AG10803 (cell line): ENCODE data around the gene CCDC70.

Experiments used
- DNase-seq: peaks from one replicate; pipeline ENCODE4 v3.0.0; 2010; ENCODE audit warnings: low read depth
- H3K4me3 ChIP-seq: 2 replicates; pipeline ENCODE4 v1.5.1; 2011; ENCODE audit warnings: mild to moderate bottlenecking, low read length, control low read depth
- CTCF ChIP-seq: conservative IDR thresholded peaks from 2 replicates; pipeline ENCODE4 v1.5.1; 2011; ENCODE audit warnings: mild to moderate bottlenecking, low read length, control low read depth, inconsistent platforms

CCDC70 gene

DNA sequence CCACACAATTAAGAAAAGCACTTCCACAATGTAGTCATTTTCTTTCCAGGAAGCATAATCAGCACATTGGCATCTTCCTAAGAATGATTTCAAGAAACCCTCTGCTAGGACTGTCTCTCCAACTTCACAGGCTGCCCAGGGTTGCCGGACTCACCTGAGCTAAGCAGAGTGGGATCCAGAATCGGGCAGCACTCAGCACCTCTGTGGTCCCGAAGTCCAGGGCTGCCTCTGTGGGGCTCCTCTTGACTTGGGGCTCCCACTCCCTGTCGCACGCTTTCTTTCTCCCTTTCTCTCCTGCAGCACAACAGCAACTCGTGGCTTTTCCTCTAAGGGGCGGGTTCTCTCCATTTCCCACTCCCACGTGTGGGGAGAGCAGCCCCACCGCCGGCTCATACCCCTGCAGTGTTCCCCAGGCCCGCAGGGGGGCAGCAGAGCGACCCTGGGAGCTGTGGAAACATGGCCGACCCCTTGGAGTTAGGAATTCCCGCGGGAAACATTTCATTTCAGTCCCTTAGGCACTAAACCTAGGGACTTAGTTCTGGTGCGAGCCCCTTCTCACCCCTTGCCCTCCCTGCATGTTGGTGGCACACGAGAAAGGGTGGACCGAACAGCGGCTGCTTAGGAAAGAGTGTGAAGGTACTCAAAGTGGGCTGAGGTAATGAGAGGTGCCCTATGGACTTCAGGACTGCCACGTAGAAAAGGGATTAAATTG is 16.8 kb upstream of the CCDC70 start, which contains the start of gene TMEM272:
Gene TMEM272 (minus strand): TSS at position 316 of the 712 bp plus-strand sequence. CDS start 6,647 bp downstream, outside the sequence.
- H3K4me3 ChIP-seq = no peak within 1 kb of the TSS
- peak; percentile 73 for TF ChIP-seq CTCF
- no peak for DNase-seq

- no peak for DNase-seq
- TF ChIP-seq CTCF = no peak
- H3K4me3 ChIP-seq = no peak overlapping the region
These were observed 16.0 kb upstream of the CCDC70 start for GRCh38 chr13:51845574-51846318.

DNA sequence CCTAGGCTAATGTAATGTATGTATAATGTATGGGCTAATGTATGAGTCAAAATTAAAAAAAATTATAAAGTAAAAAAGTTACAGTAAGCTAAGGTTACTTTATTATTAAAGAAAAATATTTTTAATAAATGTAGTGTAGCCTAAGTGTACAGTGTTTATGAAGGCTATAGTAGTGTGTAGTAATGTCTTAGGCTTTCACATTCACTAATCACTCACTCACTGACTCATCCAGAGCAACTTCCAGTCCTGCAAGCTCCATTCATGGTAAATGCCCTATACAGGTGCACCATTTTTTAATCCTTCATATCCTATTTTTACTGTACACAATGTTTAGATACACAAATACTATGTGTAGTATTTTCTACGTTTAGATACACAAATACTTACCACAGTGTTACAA is 15.0 kb upstream of the CCDC70 start:
- H3K4me3 ChIP-seq = no peak overlapping the region
- DNase-seq = no peak
- TF ChIP-seq CTCF = no peak

GRCh38 chr13:51848674-51849073 is 13.1 kb upstream of the CCDC70 start:
- DNase-seq = peak; percentile 29

DNA sequence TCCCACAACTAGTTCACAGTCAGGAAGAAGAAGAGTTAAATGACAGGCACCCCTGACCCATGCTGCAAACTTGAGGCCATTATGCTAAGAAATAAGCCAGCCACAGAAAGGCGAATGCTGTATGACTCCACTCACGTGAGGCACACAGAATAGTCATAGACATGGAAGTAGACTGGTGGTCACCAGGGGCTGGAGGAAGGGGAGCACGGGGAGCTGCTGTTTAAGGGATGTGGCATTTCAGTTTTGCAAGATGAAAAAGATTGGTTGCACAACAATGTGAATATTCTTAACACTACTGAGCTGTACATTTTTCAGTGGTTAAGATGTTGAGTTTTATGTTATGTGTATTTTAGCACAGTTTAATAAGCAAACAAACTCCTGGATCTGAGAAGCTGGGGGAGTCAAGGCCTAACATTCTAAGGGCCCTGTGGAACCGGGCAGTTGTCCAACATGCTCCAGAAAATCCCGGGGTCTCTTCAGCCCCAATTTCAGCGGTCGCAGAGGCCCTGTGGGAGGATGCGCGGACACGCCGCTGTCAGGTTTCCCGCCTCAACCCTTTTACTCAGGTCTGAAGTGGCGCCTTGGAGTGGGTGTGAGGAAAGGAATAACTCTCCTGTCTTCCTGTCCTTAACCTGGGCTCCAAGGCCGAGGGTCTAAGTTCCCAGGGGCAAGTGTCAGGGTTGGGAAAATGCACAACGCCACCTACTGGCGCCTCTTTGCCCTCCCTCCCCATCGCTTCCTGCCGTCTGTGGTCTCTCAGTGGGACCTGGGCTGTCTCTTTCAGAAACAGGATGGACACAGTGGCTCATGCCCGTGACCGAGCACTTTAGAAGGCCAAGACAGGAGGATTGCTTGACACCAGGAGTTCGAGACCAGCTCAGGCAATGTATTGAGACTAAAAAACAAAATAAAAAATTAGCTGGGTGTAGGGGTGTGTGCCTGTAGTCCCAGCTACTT is 12.3 kb upstream of the CCDC70 start:
- DNase-seq = no peak
- H3K4me3 ChIP-seq = no peak overlapping the region
- TF ChIP-seq CTCF = peak; percentile 58

More at GRCh38 chr13:51848674-51849073, 13.1 kb upstream of the CCDC70 start:
- TF ChIP-seq CTCF = no peak
- H3K4me3 ChIP-seq = no peak overlapping the region

- DNase-seq = no peak
- TF ChIP-seq CTCF = no peak
- no peak overlapping the region for H3K4me3 ChIP-seq
These were observed 5.6 kb upstream of the CCDC70 start for GRCh38 chr13:51856027-51856736.
